GM19395 (cell line): ENCODE measurements around the gene LZIC.

Source experiments
- ATAC-seq: cut with Tn5 transposase; IDR thresholded peaks from one replicate; pipeline ENCODE4 v1.9.1; 2021; ENCODE audit warnings: mild to moderate bottlenecking, moderate library complexity; ENCODE audit not compliant: unreplicated experiment

The LZIC gene

DNA sequence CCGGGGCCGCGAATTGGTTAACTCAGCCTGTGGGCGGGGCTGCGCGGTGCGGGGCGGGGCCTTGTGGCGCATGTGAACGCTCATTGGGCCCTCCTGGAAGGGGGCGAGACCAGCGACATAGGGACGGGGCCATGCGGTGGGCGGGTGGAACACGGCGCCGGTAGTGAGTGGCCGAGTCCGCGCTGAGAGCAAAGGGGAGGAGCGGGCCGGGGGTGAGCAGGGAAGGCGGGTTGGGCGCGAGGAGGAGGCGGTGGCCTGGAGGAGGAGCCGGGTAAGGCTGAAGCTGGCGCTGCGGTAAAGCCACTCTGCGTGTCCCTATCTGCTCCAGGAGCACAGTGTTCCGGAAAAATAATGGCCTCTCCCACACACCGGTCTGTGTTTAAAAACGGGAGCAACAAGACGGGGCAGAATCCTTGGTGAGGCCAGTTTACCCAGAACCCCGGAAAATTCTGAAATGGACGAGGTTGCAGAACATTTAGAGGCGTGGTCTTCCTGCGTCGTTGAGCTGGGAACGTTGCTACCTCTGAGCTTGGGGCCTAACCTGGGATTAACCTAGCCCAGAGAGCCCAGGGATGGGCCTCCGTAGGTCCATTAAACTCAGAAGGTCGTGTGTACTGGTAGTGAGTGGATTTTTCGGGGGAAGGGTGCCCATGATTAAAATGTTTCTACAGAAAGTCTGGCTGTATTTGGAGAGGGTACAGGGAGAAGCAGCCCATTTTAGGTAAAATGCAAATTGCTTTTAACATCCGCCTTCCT is 32.6 kb downstream of the LZIC start:
- ATAC-seq: peak; percentile 93

DNA sequence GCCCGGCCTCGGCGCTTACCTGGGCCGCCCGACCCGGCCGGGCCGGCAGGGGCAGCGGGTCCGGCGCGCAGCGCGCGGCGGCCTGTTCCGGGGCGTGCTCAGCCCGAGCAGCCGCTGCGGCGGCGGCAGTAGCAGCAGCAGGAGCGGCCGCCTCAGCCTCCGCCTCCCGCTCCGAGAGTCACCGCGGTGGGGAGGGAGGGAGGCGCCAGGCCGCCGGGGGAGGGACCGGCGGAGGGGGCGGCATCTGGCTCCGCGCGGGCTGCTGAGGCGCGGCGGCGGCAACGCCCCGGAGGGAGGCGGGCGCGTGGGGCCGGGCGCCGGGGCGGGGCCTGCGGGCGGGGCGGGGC is 33.1 kb downstream of the LZIC start, which contains the start of gene CTNNBIP1:
CTNNBIP1 (minus strand) TSS at position 194 of the 347 bp plus-strand sequence. CDS start 38,205 bp downstream, outside the sequence.
- ATAC-seq: peak; percentile 71

DNA sequence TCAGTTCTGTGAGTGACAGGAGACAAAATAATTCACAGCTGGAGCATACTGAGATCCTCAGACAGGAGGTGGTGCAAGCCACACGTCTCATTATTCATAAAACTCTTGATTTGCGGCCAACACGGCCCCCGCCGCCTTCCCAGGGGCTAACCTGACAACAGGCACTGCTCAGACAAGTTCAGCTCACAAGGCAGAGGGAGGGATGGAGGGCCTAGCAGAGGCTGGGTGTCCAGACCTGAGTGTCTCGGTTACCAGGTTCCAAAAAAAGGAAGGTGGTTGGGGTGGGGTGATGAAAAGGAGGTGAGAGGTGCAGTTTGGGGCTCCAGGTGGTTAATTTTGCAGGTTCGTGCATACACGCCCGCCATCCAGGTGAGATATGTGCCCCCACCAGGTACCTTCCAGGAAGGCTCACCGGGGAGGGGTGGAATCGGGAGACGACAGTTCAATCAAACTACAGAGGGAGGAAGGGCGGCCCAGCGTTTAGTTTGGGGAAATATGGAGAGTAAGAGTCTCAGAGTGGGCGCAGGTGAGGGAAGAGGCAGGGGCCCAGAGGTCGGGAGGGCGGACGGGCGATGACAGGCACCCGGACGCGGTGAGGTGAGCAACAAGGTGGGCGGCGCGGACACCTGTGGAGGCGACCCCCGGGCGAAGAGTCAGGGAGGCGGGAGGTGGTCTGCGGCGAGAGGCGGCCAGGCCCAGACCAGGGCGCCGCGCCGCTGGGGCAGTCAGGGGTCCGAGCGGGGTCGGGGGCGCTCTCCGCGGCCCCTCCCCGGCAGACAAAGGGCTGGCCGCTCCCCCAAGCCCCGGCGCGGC is 33.8 kb downstream of the LZIC start:
- peak; percentile 8 for ATAC-seq

DNA sequence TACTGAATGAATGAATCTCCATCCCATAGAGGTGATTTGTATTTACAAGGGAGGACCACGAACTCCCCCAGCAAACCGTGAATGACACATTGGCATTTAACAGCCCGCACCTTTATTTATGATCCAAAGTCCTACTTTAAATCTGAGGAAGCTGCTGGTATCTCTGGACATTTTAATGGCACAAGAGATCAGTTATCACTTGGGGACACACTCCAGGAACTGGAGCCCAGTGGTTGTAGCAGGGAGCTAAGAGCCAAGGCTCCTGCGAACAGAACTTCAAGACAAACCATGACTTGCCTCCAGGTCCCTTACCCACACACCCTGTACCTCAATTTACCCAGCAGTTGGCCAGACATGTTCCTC is 34.3 kb downstream of the LZIC start:
- ATAC-seq: no peak

DNA sequence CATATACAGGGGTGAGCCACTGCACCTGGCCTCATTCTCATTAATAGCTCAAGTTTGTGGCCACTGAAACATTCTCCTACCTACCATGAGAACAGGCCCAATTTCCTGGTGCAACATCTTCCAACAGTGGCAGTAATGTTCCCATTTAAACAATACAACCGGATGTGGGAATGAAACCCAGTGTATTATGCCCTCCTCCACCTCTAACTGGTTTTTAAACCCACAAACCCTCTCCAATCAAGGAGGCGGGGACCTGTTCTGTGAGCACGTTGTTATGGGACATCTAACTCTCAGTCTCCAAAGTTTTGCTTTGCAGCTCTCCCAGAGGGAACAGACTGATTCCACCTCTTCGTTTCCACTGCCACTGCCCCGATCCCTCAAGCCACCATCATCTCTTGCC is 35.8 kb downstream of the LZIC start:
- no peak for ATAC-seq

DNA sequence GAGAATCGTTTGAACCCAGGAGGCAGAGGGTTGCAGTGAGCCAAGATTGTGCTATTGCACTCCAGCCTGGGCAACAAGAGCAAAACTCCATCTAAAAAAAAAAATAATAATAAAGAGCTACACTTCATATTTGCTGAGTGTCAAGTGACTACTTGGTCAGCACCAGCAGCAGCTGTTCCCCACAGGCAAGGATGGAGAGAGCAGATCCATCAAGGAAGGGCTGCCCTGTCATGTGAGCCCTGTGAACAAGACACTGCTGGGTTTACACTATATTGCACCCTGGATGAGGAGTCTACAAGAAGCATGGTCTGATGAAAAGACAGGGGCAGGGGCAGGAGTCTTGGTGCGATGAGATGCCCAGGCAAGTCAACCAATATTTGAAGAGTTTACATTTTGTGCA is 36.7 kb downstream of the LZIC start:
- ATAC-seq: no peak

DNA sequence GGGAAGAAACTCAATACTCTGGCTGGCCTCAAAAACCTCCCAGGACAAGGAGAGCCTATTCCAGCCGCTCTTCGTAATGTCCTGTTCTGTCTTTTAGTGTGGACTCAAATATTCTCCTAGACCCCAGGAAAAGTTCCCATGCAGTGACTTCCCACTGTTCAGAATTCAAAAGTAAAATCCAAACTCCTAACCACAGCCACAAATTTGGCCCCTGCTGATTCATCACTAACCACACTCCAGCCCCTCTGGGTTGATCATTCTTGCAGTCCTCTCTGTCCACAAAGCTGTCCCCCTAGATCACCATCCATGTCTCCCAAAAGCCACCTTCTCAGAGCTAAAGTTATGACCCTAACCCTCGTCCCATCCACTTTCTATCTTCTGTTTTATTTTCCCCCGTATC is 38.2 kb downstream of the LZIC start:
- ATAC-seq: no peak

DNA sequence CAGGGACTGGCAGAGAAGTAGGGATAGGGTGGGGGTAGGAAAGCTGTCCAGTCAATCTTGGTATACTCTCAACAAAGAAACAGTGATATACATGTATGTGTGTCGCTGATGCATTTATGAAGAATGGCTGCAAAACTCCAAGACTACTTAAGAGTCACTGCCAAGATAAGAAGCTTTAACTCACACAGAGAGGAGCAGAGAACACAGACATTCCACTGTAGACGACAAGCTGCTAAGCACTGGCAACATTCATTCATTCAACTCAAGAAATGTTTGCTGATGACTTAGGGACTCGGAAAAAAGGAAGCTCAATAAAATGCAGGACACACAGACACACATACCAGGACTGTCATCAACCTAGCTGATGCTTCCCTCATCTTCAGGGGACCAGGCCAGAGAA is 38.6 kb downstream of the LZIC start:
- no peak for ATAC-seq

DNA sequence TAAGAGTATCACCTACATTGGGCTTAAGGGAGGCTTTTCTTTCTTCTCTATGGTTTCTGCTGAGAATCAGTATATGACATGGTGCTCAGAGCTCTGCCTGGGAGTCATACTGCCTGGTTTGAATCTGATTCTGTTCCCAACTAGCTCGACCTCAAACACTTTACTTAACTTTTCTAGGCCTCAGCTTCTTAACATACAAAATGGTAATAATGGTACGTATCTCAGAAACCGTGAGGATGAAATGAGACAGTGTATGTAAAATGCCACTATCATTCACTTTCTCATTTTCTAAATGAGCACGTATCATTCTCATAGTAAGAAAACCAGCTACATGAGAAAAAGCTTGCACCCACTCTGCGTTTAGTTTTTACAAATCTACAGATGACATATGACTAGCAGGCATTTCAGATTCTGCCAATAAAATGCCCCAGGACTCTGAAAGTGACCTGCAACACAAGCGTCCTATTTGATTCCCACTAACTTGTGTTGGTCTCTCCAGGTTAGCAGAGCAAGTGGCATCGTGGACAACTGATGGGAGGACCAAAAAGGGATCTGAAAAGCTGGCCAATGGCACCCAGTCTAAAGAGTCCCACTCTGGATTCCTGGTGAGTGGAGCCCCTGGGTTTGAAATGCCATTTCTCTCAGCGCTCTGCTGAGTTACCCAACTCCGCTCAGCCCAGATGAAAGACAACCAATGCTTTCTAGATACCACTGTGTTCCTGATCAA is 39.2 kb downstream of the LZIC start:
- no peak for ATAC-seq

DNA sequence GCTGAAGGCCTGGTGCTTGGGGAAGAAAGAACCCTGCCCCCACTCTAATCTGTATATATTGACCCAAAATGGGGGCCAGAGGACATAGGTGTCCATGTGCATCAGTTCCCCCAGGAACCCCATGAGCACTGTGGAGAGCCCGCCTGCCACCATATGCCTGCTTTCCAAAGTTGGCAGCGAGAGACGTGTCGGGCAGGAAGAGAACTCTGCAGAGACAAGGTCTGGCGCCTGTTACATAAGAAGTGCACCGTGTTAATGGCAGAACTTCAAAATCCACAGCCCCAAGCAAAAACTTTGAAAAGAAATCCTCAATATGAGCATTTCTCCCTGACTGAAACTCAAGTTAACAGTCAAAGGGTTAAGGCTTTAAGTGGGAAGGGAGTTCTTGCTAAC is 41.1 kb downstream of the LZIC start:
- no peak for ATAC-seq

DNA sequence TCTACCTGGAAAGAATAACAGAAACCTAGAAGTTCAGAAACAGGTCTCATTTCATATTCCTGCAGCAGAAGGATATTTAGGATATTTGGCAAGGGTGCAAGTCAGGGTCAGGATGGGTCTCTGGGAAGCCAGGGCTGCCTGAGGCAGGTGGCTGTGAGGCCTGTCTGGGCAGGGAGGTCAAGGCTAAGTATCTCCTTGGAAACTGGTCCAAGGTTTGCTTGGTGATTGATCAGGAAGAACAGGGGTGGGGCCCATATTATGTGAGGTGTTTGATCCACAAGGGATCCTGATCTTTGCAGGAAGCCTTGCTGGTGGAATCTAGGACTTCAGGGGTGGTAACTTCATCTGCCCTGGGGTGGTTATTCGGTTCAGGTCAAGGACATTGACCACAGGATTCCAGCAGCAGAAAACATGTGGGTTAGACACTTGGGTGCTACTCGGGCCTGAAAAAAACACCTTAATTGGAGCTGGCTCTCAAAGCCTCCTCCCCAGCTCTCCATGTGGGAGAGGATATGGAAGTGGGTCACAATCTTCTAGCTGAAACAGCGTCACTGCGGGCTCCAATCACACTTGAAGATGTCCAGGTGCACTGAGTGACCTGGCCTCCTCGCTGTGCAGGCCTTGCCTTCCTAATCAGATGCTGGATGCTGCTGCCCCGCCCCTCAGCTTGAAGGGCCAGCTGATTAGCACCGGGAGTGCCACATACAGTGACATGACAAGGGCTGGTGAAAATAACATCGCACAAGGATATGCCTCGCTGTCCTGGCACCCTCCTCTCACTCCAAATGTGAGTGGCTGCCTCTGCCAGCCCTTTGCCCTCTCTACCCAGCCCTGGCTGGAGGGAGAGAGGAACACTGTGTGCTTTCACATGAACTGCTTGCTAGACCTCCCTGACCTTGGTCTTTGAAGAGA is 41.8 kb downstream of the LZIC start:
- no peak for ATAC-seq

DNA sequence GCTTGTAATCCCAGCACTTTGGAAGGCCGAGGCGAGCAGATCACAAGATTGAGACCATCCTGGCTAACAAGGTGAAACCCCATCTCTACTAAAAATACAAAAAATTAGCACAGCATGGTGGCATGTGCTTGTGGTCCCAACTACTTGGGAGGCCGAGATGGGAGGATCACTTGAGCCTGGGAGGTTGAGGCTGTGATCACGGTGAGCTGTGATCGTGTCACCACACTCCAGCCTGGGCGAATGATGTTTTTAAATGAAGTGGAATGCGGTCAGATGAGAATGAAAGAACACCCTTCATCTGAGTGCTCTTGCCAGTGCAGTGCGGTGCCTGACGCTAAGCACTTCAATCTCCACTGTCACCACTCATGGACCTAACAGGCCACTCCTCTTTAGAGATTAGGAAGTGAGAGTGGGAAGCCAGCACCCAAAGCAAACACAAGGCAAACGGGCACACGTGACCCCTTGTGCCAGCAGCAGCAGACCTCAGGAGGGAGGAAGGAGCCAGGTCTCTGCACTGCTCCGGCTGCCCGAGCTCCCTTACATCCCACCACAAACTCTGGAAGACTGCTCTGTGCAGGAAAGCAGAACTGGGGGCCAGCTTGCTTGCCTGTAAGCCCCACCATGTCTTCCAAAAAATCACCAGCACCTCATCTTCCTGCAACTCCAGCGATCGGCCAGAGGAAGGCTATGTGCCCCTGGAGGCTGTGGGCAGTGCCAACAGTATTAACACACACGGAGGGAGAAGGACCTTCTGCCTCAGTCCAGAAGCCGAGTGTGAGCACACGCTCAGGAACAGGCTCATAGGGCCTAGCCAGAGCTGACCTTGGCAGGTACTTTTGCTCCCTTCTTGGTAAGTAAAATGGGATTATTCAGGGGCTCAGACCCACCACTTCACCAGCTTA is 42.8 kb downstream of the LZIC start:
- no peak for ATAC-seq

DNA sequence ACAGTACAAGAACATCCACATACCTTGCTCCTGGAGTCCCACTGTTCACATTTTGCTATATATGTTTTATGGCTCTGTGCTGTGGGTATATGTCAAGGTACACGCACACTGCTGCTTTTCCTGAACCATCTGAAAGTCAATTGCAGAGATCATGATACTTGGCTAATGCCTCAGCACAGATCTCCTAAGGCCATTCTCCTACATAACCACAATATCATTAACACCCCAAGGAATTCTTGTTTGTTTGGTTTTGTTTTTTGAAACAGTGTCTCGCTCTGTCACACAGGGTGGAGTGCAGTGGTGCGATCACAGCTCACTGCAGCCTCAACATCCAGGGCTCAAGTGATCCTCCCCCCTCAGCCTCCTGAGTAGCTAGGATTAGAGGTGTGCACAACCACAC is 49.1 kb downstream of the LZIC start:
- no peak for ATAC-seq

DNA sequence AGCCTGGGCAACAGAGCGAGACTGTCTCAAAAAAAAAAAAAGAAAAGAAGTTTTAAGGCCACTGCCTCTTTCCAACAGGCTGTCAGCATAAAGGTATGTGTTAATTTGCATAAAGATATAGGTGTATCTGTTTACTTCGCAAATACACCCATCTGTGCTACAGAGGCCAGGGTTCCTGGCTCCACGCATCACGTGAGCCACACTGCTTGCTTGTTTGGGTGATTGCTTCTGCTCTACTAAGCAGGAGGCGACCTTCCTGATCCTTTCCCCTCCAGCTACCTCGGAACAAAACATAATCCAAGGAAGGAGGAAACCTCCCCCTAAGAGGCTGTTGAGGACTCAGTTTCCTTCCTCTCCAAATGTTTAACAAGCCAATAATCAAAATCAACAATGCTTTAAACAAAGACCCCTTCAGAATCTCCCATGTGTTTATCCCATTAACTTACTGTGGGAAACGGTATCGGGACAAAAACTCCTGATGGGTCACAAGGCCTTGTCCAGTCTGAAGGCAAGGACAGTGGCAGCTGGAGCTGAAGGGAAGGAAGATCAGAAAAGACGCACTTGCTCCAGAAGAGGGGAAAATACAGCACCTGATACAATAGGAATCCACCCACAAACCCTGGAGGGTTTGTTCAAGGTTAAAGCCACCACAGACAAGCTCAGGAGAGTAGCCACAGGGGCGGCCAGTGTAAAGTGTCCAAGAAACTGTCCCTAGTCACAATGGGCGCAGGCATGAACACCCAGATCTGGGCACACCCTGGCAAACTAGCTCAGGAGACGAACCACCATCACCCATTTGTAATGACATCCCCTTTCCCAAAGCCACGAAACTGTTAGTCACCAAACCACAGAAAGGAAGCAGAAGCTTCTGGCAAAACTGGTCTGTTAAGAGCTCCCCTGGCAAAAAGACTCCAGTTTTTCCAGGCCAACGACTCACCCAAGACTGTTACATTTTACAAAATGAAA is 50.3 kb downstream of the LZIC start:
- ATAC-seq: no peak

DNA sequence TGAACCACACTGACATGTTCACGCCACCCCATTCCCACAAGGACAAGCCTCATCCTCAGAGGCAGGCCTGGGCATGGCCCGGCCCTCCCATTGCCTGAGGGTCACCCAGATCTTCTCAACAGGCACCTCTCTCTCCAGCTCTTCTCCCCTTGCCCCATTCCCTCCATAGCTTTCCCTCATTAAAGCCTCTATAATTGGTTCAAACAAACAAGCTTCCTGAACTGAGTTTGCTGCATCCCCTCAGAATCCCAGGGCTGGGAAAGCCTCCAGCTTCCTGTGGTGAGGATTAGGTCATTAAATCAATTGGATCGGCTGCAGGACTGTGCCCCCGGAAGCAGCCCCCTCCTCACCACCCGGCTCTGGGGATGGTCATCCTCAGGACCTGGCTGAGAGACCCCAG is 52.0 kb downstream of the LZIC start:
- ATAC-seq: no peak

DNA sequence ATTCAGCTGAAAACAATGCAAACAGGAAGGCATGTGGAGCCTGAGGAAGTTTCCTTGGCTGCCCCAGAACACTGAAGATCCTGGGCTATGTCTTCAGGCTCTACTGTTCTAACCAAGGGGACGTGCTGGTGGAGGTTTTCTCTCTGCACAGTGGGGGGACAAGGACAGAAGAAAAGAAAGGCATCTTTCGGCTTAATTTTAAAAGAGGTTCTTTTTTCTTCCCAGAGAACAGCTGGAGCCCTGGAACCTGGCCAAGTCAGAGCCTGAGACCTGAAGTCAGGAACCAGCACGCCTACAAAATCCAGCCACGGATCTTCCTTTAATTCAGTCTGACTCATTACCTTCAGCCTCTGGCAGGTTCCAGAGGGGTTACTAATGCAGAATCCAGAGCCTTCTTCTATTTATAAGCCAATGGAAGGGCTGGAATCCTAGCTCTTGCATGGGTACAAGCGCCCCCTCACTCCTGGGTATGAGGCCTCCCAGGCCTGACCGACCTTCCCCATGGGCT is 52.9 kb downstream of the LZIC start:
- ATAC-seq: no peak

DNA sequence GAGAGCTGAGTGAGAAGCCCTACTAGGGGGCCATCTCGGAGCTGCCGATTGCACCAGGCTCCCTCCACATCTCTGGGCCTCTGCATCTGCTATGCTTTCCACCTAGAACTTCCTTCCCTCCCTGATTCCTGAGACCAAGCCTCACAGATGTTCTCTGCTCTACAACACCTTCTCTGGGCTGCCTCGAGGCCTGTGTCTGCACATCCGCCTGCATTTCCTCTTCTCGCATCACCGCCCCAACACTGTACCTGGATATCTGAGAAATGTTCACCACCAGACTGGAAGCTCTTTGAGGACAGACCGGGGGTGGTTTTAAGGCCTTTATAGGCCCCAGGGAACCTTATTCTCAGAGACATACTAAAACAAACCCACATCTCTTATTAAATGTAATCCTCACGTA is 53.8 kb downstream of the LZIC start:
- ATAC-seq: no peak

DNA sequence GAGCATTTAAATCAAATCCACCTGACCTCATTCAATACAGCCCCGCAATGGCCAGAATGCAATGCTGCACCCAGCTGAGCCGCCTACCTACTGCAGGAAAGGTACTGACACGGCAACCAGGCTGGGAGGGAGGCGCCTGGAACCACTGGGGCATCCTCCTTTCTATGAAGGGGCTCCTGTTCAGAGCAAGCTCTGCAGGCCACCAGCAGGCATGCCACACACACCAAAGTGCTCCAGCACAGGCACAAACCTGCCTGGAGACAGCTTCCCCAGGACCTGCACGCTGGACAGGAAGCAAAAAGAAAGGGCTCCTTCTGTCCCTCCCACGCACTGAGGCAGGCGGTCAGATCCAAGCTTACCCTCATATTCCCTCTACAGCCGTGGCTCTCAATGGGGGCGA is 54.3 kb downstream of the LZIC start:
- no peak for ATAC-seq
